ENCODE results near the gene WFDC1. TPM values are rescaled to one million over a fixed set of nuclear protein-coding genes. Genes with fewer than 3 reads are reported as not detected.
A peak's percentile ranks its signal among the peaks of the same experiment; 100 is the strongest.

Gene WFDC1
- total RNA-seq, 8 experiments from 2014 or later, result 0.27 to 4.0 (median 2.7) TPM

GRCh38 chr16:84368308-84368996, 73.8 kb downstream of the WFDC1 start, which contains the start of gene ATP2C2:
Gene ATP2C2, plus strand, starts transcription at chr16:84368538. Its CDS starts 78 bp downstream, at chr16:84368616.
- Histone ChIP-seq H3K4me1 (replicated peaks in 1 of 2) (peaks cover 4 to 26% of the 10 kb centered on the region in 2 donors), H3K27ac (no peak within 1 kb of the TSS), H3K4me3 (peak within 1 kb of the TSS in 2 of 5 donors; percentile 14 to 22)
- in situ Hi-C loops (cut with MboI; ENCODE audit: low pct_unique_long_range_greater_than_20kb in 2 of 9, low sequenced_read_pairs in 9 of 9, unreplicated experiment in 9 of 9), result no loop called here
- peak in 3 of 8 experiments; percentile 13 to 55 (median 26) for ATAC-seq (replicated peaks in 6 of 8)
- WGBS, 10 experiments, result 0 to 80% (median 20%) methylated on average over 1 to 12 of the region's 66 CpGs; no CpG with 5 or more reads in 4 of the 10 experiments

- no peak for ATAC-seq (replicated peaks in 6 of 8)
- in situ Hi-C loops (cut with MboI; ENCODE audit: low pct_unique_long_range_greater_than_20kb in 2 of 9, low sequenced_read_pairs in 9 of 9, unreplicated experiment in 9 of 9), result no loop called here
- H3K27ac ChIP-seq, result no peak overlapping the region
- H3K4me3 ChIP-seq, result no peak overlapping the region
- H3K4me1 ChIP-seq (replicated peaks in 1 of 2), result peaks cover 2 to 21% of the 10 kb centered on the region in 2 donors
- WGBS, 10 experiments, result 13 to 67% (median 46%) methylated on average over 1 to 7 of the region's 7 CpGs; no CpG with 5 or more reads in 3 of the 10 experiments
These were observed 74.4 kb downstream of the WFDC1 start for GRCh38 chr16:84369105-84369504.

- Histone ChIP-seq H3K4me3 (no peak overlapping the region), H3K27ac (no peak overlapping the region), H3K4me1 (replicated peaks in 1 of 2) (peaks cover 5 to 24% of the 10 kb centered on the region in 2 donors)
- 35 to 100% (median 86%) methylated on average over 1 to 5 of the region's 11 CpGs; no CpG with 5 or more reads in 1 of the 10 experiments for WGBS, 10 experiments
- no peak for ATAC-seq (replicated peaks in 6 of 8)
- in situ Hi-C loops (cut with MboI; ENCODE audit: low pct_unique_long_range_greater_than_20kb in 2 of 9, low sequenced_read_pairs in 9 of 9, unreplicated experiment in 9 of 9), result no loop called here
These were observed 75.4 kb downstream of the WFDC1 start for GRCh38 chr16:84369938-84370627.

GRCh38 chr16:84370723-84371552, 76.3 kb downstream of the WFDC1 start:
- Histone ChIP-seq H3K4me1 (replicated peaks in 1 of 2) (peaks cover 5 to 24% of the 10 kb centered on the region in 2 donors), H3K4me3 (no peak overlapping the region), H3K27ac (no peak overlapping the region)
- WGBS, 10 experiments, result 12 to 100% (median 78%) methylated on average over 1 to 5 of the region's 8 CpGs; no CpG with 5 or more reads in 2 of the 10 experiments
- in situ Hi-C loops (cut with MboI; ENCODE audit: low pct_unique_long_range_greater_than_20kb in 2 of 9, low sequenced_read_pairs in 9 of 9, unreplicated experiment in 9 of 9), result no loop called here
- ATAC-seq (replicated peaks in 6 of 8), result no peak

- in situ Hi-C loops (cut with MboI; ENCODE audit: low pct_unique_long_range_greater_than_20kb in 2 of 9, low sequenced_read_pairs in 9 of 9, unreplicated experiment in 9 of 9), result no loop called here
- Histone ChIP-seq H3K27ac (no peak overlapping the region), H3K4me3 (no peak overlapping the region), H3K4me1 (replicated peaks in 1 of 2) (peaks cover 5 to 24% of the 10 kb centered on the region in 2 donors)
- whole genome bisulfite sequencing, 10 experiments, result 27 to 100% (median 80%) methylated on average over 1 to 3 of the region's 4 CpGs; no CpG with 5 or more reads in 5 of the 10 experiments
- ATAC-seq (replicated peaks in 6 of 8), result no peak
These were observed 76.8 kb downstream of the WFDC1 start for GRCh38 chr16:84371553-84371865.

- WGBS, 10 experiments, result 0 to 84% (median 70%) methylated on average over 1 to 10 of the region's 10 CpGs; no CpG with 5 or more reads in 1 of the 10 experiments
- H3K4me3 ChIP-seq, result no peak overlapping the region
- peaks cover 14 to 27% of the 10 kb centered on the region in 2 donors for H3K4me1 ChIP-seq (replicated peaks in 1 of 2)
- in situ Hi-C loops (cut with MboI; ENCODE audit: low pct_unique_long_range_greater_than_20kb in 2 of 9, low sequenced_read_pairs in 9 of 9, unreplicated experiment in 9 of 9), result no loop called here
- H3K27ac ChIP-seq, result no peak overlapping the region
- peak in 5 of 8 experiments; percentile 22 to 87 (median 42) for ATAC-seq (replicated peaks in 6 of 8)
These were observed 79.3 kb downstream of the WFDC1 start for GRCh38 chr16:84373907-84374489.

- in situ Hi-C loops (cut with MboI; ENCODE audit: low pct_unique_long_range_greater_than_20kb in 2 of 9, low sequenced_read_pairs in 9 of 9, unreplicated experiment in 9 of 9), result no loop called here
- Histone ChIP-seq H3K27ac (no peak overlapping the region), H3K4me3 (no peak overlapping the region), H3K4me1 (replicated peaks in 1 of 2) (peaks cover 14 to 25% of the 10 kb centered on the region in 2 donors)
- 20 to 94% (median 50%) methylated on average over 1 to 3 of the region's 7 CpGs; no CpG with 5 or more reads in 3 of the 10 experiments for WGBS, 10 experiments
- ATAC-seq (replicated peaks in 6 of 8), result no peak
These were observed 83.4 kb downstream of the WFDC1 start for GRCh38 chr16:84378099-84378498.

- WGBS, 10 experiments, result 28 to 85% (median 60%) methylated on average over 1 to 7 of the region's 13 CpGs; no CpG with 5 or more reads in 5 of the 10 experiments
- Histone ChIP-seq H3K4me3 (no peak overlapping the region), H3K27ac (no peak overlapping the region), H3K4me1 (replicated peaks in 1 of 2) (peaks cover 14 to 21% of the 10 kb centered on the region in 2 donors)
- in situ Hi-C loops (cut with MboI; ENCODE audit: low pct_unique_long_range_greater_than_20kb in 2 of 9, low sequenced_read_pairs in 9 of 9, unreplicated experiment in 9 of 9), result no loop called here
- ATAC-seq (replicated peaks in 6 of 8), result peak in 5 of 8 experiments; percentile 27 to 76 (median 49)
These were observed 83.9 kb downstream of the WFDC1 start for GRCh38 chr16:84378567-84378966.

GRCh38 chr16:84379008-84379708, 84.5 kb downstream of the WFDC1 start:
- in situ Hi-C loops (cut with MboI; ENCODE audit: low pct_unique_long_range_greater_than_20kb in 2 of 9, low sequenced_read_pairs in 9 of 9, unreplicated experiment in 9 of 9), result no loop called here
- Histone ChIP-seq H3K27ac (no peak overlapping the region), H3K4me3 (no peak overlapping the region), H3K4me1 (replicated peaks in 1 of 2) (peaks cover 12 to 21% of the 10 kb centered on the region in 2 donors)
- WGBS, 10 experiments, result 23 to 100% (median 70%) methylated on average over 1 to 7 of the region's 11 CpGs; no CpG with 5 or more reads in 3 of the 10 experiments
- ATAC-seq (replicated peaks in 6 of 8), result peak in 4 of 8 experiments; percentile 6 to 48 (median 38)

Other genes with a start within 250 kb of the WFDC1 start
- gene MBTPS1, start 177.9 kb upstream of the WFDC1 start, total RNA-seq, result 100 to 1,000 TPM in 3 of 8 experiments, 10 to 100 TPM in 5; 42.5 to 166 (median 62.3) TPM
- 10 to 100 TPM; 20.1 to 63.7 (median 48.1) TPM for gene HSDL1, start 149.7 kb upstream of the WFDC1 start, total RNA-seq
- 10 to 100 TPM in 1 of 8 experiments, 1 to 10 TPM in 4, under 1 TPM in 3; 0.36 to 17.7 (median 1.2) TPM for gene DNAAF1, start 149.6 kb upstream of the WFDC1 start, total RNA-seq
- gene TAF1C, start 107.8 kb upstream of the WFDC1 start, total RNA-seq, result 10 to 100 TPM; 13.1 to 58.4 (median 18.2) TPM
- gene ADAD2, start 103.7 kb upstream of the WFDC1 start, total RNA-seq, result 1 to 10 TPM in 2 of 8 experiments, under 1 TPM in 3, not detected in 3; 0.05 to 2.1 (median 0.81) TPM
- under 1 TPM in 7 of 8 experiments, not detected in 1; 0.05 to 0.66 (median 0.20) TPM for gene KCNG4, start 54.9 kb upstream of the WFDC1 start, total RNA-seq
- gene ATP2C2, start 73.7 kb downstream of the WFDC1 start, total RNA-seq, result 1 to 10 TPM in 5 of 8 experiments, under 1 TPM in 3; 0.61 to 2.6 (median 1.3) TPM
- 10 to 100 TPM in 6 of 8 experiments, 1 to 10 TPM in 2; 6.5 to 18.9 (median 16.1) TPM for gene MEAK7, start 209.8 kb downstream of the WFDC1 start, total RNA-seq

Measured in motor neuron (in vitro differentiated cells).